ENCODE measurements around the gene THBS2. TPM values are rescaled to one million over a fixed set of nuclear protein-coding genes. Genes with fewer than 3 reads are reported as not detected.

Gene THBS2
- total and polyA plus RNA-seq, 2 donors (not counting 3 experiments of a cell fraction or from before 2014, with no cell fraction given): 0.08 TPM; not detected in 1

DNA sequence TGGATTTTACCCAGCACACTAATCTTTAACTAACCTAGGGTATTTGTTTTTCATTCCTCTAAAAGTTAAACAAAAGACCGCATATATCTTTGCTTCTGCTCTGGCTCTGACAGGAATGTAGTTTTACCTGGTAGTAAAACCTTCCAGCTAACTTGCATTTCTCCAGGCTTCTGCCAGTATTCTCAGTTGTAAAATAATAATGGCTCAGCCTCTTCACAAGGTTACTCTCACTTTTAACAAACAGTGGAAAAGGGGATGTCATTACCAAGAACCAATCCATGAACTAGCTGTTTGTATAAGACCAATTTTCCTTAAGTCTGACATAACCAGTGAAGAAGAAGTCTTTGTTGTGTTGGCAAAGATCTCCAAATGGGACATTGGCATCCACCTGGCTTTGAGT lies 10.0 kb downstream of the THBS2 start:
- H3K9me1 ChIP-seq (replicated peaks; ENCODE audit: control insufficient read depth, extremely low read depth, insufficient read depth, low read length): no peaks in the 10 kb centered on the region
- no peak overlapping the region for H3K4me3 ChIP-seq (replicated peaks in 1 of 3; ENCODE audit: insufficient read depth in 1 of 3, low read depth in 1 of 3, low read length in 3 of 3)
- intact Hi-C loops (cut with micrococcal nuclease) (no loop called here), dilution Hi-C loops (cut with MboI; ENCODE audit: extremely low pct_ligation_motif_present, low sequenced_read_pairs) (no loop called here)
- H3K79me2 ChIP-seq (ENCODE audit: control insufficient read depth, insufficient read depth, low read length): no peaks in the 10 kb centered on the region
- no peak overlapping the region for H3K9ac ChIP-seq (replicated peaks; ENCODE audit: extremely low read depth, insufficient read depth, low read length)
- no peak overlapping the region for H3K27ac ChIP-seq (ENCODE audit: insufficient read depth, low read depth, low read length)
- BruUV-seq (replicated peaks): no TSS peak
- CTCF ChIA-PET: no interaction called here
- H3K9me3 ChIP-seq (replicated peaks; ENCODE audit: control insufficient read depth, insufficient read depth, low read length): no peaks in the 10 kb centered on the region
- FAIRE-seq (no peak), DNase-seq (ENCODE audit: low read depth, low spot score) (no peak)
- H3K27me3 ChIP-seq (ENCODE audit: control insufficient read depth in 2 of 2, insufficient read depth in 2 of 2, low read length in 2 of 2): no peaks in the 10 kb centered on the region
- no peaks in the 10 kb centered on the region for H3K36me3 ChIP-seq (ENCODE audit: control insufficient read depth in 2 of 2, extremely low read depth in 1 of 2, insufficient read depth in 2 of 2, low read length in 2 of 2)
- TF ChIP-seq GATA2 (IDR thresholded peaks at IDR 0.05; ENCODE audit: insufficient read depth, insufficient read length, low read depth, low read length) (no peak), FOS (IDR thresholded peaks at IDR 0.05; ENCODE audit: borderline replicate concordance, insufficient read depth, low read length) (no peak), EZH2 (IDR thresholded peaks at IDR 0.05; ENCODE audit: borderline replicate concordance, low read depth, low read length, severe bottlenecking) (no peak), POLR2A (IDR thresholded peaks at IDR 0.05; ENCODE audit: low read depth, low read length) (no peak), POLR2AphosphoS5 (IDR thresholded peaks at IDR 0.05; ENCODE audit: insufficient read depth, low read depth, low read length) (no peak)
- TF ChIP-seq, protein P1, sequence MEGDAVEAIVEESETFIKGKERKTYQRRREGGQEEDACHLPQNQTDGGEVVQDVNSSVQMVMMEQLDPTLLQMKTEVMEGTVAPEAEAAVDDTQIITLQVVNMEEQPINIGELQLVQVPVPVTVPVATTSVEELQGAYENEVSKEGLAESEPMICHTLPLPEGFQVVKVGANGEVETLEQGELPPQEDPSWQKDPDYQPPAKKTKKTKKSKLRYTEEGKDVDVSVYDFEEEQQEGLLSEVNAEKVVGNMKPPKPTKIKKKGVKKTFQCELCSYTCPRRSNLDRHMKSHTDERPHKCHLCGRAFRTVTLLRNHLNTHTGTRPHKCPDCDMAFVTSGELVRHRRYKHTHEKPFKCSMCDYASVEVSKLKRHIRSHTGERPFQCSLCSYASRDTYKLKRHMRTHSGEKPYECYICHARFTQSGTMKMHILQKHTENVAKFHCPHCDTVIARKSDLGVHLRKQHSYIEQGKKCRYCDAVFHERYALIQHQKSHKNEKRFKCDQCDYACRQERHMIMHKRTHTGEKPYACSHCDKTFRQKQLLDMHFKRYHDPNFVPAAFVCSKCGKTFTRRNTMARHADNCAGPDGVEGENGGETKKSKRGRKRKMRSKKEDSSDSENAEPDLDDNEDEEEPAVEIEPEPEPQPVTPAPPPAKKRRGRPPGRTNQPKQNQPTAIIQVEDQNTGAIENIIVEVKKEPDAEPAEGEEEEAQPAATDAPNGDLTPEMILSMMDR (IDR thresholded peaks at IDR 0.05; ENCODE audit: extremely low read depth in 1 of 2, insufficient read depth in 1 of 2, low read depth in 1 of 2, low read length in 2 of 2): no peak
- TF ChIP-seq, protein P2, sequence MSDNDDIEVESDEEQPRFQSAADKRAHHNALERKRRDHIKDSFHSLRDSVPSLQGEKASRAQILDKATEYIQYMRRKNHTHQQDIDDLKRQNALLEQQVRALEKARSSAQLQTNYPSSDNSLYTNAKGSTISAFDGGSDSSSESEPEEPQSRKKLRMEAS (IDR thresholded peaks at IDR 0.05; ENCODE audit: insufficient read depth, insufficient read length): no peak
- H4K20me1 ChIP-seq (replicated peaks; ENCODE audit: control insufficient read depth, extremely low read depth, insufficient read depth, low read length): no peaks in the 10 kb centered on the region
- H3K4me1 ChIP-seq (ENCODE audit: control insufficient read depth, extremely low read depth, insufficient read depth, low read length): no peaks in the 10 kb centered on the region
- POLR2A ChIA-PET: no interaction called here
- no peak overlapping the region for H3K4me2 ChIP-seq (ENCODE audit: insufficient read depth, low read length)
- H2AFZ ChIP-seq (ENCODE audit: low read depth, low read length): no peak overlapping the region
